COLO668 (cell line): ENCODE results near the gene C12orf76.

Source experiments
- DNase-seq: peaks from one replicate; lab custom pipeline; 2025; ENCODE audit not compliant: unreplicated experiment; lab: John Stamatoyannopoulos, UW

The C12orf76 gene

DNA sequence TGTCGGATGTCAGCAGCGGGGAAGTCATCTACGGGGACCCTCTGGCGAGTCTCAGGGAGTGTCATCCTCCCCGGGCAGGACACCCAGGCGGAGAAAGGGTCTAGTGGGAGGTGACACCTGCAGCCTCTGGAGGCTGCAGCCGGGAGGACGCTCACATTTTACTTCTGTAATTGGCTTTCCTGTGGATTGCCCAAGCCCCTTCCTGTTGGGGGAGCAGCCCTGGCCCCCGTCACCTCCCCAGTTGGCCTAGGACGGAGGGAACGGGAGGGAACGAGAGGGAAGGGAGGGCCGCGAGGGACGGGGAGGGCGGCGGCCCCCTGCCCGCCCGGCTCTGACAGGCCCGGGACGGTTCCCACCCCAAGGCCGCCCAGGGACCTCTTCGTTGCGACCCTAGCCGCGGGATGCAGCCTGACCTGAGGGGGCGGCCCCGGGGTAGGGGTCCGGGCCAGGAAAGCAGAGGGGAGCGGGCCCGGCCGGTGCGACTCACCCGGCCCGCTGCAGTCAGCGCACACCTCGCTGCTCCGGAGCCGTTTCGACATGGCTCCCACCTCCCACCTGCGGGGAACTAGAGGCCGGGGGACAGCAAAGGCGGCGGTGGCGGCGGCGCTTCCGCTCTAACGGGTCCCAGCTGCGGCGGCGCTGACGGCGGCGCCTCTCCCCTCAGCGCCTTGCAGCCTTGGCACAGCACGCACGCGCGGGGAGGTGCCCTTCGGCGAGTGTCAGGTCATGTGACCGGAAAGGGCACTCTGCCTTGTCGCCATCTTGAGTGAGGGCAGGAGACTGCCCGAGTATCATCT lies 52.4 kb downstream of the C12orf76 start, which contains the start of gene GIT2:
Gene GIT2 (minus strand): TSS at position 683 of the 797 bp plus-strand sequence. CDS start 144 bp downstream, at position 539.
- peak; percentile 97 for DNase-seq

DNA sequence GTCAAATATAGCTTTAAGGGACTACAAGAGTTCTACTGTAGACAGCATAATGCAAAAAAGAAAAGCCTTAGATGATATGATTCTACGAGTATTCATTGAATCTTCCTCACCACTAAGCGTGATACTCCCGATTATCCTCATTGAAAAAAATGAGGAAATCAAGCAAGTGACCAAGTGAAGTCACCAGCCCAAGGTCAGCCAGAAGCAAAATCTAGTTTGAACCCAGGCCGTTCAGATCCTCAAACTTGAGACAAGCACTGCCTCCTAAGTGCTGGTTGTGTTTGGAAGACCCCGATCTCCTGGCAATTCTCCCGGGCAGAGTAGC lies 53.0 kb downstream of the C12orf76 start:
- no peak for DNase-seq

DNA sequence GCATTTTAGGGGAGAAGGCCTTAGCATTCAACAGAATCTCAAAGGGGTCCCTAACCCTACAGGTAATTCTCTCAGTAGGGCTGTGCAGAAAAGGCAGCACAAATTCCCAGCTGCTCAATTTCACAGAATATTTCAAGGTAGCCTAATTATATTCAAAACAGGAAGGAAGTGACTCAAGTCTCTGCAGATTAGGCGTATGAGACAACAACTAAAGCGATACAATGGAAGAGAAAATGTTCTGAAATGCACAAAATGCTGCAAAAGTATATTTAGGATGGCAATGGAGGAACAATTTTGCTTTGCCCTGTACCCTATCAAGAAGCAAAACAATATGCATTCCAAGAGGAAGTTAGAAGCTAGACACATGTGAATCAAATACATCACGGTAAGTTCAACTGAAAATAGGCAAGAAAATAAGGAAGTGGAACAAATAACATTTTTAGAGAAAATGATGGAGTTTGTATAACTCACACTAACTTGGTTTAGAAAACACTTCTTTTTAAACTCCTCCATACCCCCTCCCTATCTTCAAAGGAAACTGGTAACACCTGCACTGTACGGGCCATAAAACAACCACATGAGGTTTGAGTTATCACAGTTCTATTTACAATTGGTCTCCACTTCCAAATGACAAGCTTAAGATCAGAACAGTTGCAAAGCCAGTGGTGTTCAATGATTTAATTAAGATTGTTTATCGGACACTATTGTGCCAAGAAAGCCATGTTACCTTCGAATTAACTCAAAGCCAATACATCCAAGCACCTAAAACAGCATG lies 53.7 kb downstream of the C12orf76 start:
- DNase-seq = no peak

DNA sequence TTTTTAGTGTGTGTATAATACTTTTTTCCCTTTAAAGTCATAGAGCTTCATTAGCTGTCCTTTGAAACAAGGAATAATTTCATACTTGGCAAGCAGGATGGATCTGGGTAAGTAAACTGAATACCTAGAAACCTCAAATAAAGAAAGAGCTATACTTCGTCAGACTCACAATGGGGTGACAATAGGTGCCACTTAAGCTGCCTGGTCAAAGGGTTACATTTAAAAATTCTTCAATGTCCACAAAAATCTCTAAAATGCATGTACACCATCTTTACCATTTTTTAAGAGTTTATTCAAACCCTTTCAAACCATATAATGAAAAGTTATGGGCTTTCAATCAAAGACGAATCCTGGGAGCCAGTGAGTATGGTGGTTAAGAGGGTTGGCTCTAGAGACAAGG lies 55.2 kb downstream of the C12orf76 start:
- DNase-seq = no peak

DNA sequence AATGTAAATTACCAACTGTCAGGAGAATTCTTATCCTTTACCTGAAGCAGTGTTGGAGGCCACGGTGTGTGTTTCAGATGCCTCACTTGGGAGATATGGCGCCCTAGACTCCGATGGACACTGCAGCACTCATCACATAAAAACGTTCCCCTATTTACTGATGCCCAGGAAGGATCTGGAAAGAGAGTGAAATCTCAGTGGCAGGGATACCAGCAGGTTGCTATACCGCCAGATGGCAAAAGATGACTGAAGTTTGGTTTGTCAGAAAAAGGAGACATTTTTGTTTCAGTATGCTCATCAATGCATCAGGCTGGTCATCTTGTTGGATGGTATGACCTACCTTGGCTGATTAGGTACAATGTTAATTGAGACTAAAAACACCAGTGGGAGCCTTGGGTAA lies 56.7 kb downstream of the C12orf76 start:
- no peak for DNase-seq
